Inferior parietal cortex (tissue), 1 donor: Measurements from ENCODE around the gene GDPGP1.
"Not testable (repeated sequence)": the region's sequence is repeated elsewhere in the genome, so short reads cannot be mapped to it uniquely, and the experiment has no call there.

Experiments used
- DNase-seq: peaks from one replicate; pipeline ENCODE4 v3.0.0-alpha.2; 2016; ENCODE audit errors: extremely low spot score

GDPGP1 gene

DNA sequence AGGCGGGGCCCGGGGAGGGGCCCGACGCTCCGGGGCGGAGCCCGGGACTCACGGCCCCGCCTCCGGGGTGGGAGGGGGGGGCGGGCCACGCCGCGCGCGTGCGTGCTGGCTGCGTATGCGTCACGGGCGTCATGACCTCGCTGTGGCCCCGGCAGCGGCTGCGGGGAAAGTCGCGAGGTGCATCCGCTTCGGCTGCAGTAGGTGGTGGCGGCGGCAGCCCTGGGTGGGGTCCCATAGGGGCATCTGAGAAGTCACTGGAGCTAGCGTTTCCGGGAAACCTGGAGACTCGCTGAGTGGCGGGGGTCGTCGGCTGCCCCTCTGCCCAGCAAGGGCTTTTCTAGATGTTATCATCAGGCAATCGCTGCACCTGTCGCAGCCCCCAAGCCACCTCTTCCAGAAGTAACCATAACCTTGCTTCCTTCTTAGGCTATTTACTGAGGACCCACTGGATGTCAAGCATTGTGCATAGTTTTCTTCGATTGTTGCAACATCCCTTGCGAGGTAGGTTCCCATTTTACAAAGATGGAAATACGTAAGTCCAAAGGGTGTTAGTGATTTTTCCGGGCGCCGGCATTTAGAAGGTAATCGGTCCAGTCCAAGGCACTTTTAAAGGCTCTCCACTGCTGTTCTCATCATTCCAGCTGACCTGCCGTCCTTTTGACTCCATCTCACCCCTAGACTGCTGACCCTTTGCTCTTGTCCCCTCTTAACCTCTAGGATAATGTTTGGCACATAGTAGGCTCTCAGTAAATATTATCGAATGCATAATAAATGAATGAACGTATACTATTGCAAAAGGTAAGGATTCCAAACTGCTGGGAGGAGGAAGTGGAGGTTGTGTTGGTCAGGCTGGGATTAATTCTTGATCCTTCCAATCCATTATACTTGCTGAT, at the start of gene GDPGP1:
Gene GDPGP1 (plus strand): TSS at position 114 of the 893 bp plus-strand sequence. CDS start 6,700 bp downstream, outside the sequence.
- peak; percentile 90 for DNase-seq

DNA sequence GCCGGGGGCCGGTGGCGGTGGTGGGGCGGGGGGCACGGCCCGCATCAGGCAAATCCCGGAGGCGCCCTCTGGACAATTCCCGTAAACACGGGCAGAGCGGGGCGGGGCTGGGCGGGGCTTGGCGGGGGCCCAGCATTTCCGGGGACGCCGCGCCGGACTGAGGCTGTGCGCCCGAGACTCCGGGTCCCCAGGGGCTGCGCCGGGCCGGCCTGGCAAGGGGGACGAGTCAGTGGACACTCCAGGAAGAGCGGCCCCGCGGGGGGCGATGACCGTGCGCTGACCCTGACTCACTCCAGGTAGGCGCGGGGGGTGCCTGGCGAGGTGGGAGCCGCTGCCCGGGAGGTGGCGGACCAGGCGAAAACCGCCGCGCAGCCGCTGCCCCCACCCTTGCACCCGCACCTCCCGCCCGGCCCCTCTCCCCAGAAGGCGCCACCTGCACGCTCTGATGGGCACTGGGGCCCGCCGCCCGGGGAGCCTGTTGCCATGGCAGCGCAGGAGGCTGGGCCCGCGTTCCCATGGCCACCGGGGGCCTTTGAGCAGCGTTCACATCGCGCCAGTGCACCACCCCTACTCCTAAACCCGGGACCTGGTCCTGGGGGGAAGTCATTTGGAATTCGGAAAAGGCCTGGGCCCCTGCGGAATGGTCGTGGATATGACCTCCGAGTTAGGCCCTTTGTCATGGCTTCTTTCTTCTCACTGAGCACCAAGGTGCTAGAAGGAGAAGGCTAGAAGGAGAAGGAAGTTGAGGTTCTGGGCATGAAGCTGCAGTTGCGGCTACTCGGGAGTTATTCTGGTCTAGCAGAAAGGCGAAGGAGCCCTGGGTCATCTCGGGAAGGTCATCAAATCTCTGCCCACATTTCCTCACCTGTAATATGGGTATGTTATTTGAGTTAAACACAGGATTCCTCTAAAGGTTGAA, 49.0 kb upstream of the GDPGP1 start:
- peak; percentile 62 for DNase-seq

DNA sequence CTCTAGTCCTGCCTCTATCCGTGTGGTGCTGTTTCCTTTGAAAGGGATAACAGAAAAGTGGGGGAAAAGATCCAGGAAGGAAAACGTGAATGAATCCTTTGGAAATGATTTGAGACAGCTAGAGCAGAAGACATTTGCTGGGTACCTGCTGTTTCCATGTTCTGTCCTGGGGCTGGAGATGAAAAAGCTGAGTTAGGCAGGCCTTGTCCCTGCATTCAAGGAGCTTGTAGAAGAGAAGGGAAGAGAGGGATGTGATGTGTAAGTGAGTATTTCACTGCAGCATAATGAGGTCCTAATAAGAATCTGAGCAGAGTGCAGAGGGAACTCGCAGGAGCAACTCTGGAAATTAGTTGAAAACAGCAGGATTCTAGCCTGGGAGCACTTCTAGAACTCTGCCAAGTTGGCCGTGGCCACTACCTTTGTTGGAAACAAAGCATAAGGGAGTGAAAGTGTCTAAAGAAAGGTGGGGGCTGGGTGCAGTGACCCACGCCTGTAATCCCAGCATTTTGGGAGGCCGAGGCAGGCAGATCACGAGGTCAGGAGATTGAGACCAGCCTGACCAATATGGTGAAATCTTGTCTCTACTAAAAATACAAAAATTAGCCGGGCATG, 46.6 kb upstream of the GDPGP1 start:
- no peak for DNase-seq

GRCh38 chr15:90188065-90188464, 45.9 kb upstream of the GDPGP1 start:
- DNase-seq: not testable (repeated sequence)

DNA sequence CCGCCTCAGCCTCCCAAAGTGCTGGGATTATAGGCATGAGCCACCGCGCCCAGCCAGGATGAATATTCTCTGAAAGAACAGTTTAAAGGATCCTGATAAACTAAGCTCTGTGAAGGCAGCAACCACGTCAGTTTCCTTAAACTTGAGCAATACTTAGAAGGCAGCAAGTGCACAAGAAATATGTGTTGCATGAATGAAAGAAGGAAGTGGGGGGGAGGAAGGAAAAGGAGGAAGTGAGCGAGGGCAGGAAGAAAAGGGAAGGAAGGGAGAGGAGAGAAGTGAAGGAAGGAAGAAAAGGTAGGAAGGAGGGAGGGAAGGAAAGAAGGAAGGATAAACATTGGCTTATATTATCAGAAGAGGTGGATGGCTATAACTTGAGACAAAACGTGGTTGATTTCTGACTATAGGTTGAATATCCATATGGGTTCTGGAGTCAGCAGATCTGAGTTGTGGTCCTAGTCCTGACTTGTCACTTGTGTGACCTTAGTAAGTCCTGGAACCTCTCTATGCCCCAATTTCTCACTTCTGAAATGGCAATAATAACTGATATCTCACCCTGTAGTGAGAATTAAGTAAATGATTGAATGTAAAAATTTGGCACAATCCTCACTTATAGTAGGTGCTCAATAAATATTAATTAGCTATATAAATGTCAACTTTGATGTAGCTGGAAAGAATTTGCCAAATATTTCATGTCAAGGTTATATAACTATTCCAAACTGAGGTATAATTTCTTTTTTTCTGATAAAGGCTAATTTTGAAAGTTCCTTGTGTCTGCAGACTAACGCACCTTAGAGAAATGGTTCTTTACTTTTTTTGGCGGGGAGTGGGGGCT, 44.9 kb upstream of the GDPGP1 start:
- no peak for DNase-seq

- no peak for DNase-seq
These were observed 44.1 kb upstream of the GDPGP1 start for GRCh38 chr15:90189781-90190467.

DNA sequence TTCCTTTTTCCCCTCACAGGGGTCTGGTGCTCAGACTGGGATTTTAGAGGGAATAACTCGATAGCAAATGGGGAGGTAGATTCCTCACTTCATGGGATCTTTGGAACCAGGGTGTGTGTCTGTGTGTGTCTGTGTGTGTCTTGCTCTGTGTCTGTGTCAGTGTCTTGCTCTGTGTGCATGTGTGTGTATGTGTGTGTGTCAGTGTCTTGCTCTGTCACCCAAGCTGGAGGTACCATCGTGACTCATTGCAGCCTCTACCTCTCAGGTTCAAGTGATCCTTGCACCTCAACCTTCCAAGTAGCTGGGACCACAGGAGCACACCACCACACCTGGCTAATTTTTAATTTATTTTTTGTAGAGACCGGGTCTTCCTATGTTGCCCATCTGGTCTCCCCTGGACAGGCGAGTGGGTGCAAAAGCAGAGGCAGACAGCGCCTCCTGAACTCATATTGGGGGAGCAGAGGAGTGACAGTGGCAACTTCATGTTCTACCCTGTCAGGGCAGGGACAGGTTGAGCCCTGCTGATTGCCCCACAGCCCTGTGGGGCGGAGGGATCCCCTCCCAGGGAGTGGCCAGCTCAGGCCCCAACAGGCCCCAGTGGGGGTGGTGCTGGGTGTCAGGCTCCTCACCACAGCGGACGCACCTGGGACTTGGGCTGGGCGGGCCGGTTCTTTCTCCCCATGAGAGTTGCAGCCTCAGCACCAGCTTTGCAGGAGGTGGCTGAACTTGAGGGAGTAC, 43.2 kb upstream of the GDPGP1 start:
- no peak for DNase-seq

GRCh38 chr15:90191344-90191687, 42.7 kb upstream of the GDPGP1 start:
- DNase-seq: no peak

- DNase-seq: peak; percentile 78
These were observed 42.1 kb upstream of the GDPGP1 start for GRCh38 chr15:90191794-90192509.

GRCh38 chr15:90192961-90193786, 40.8 kb upstream of the GDPGP1 start:
- DNase-seq: peak; percentile 54

DNA sequence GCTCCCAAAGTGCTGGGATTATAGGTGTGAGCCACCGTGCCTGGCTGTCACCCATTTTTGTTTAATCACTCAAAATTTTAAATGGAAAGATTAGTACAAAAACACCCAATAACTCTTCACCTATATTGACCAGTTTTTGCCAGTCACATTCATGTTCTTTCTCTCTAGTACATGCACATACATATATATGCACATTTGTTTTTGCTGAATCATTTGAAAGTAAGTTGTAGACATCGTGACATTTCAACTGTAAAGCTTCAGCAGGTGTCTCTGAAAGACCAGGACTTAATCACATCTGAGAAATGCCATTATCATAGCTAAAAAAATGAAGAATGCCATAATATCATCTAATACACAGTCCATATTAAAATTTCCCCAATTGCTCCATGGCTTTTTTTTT, 39.4 kb upstream of the GDPGP1 start:
- no peak for DNase-seq

DNA sequence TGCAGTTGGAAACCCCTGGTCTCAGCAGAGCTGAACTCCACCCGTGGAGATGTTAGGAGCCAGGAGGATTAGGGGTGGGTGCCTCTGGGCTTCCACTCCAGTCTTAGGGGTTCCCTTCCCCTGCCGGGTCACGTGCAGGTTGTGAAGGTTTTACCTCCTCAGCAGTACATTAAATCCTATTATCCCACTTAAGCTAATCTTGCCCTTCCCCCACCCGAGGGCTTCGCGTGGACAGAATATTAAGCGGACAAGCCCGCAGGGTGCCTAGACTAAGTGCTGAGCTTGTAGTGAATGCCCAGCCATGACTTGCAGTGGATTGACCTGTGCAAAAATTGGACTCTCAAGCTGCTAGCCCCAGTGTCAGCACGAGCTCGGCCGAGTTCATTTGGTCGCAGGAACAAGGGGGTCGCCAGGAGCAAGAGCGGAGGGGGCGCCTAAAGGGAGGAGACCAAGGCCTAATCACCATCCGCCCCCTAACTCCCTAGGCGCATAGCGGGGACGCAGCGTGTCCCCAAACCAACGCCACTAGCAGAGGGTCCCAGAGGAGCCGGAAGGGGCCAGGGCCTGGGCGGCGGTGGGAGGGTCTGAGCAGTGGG, 33.4 kb upstream of the GDPGP1 start:
- no peak for DNase-seq

DNA sequence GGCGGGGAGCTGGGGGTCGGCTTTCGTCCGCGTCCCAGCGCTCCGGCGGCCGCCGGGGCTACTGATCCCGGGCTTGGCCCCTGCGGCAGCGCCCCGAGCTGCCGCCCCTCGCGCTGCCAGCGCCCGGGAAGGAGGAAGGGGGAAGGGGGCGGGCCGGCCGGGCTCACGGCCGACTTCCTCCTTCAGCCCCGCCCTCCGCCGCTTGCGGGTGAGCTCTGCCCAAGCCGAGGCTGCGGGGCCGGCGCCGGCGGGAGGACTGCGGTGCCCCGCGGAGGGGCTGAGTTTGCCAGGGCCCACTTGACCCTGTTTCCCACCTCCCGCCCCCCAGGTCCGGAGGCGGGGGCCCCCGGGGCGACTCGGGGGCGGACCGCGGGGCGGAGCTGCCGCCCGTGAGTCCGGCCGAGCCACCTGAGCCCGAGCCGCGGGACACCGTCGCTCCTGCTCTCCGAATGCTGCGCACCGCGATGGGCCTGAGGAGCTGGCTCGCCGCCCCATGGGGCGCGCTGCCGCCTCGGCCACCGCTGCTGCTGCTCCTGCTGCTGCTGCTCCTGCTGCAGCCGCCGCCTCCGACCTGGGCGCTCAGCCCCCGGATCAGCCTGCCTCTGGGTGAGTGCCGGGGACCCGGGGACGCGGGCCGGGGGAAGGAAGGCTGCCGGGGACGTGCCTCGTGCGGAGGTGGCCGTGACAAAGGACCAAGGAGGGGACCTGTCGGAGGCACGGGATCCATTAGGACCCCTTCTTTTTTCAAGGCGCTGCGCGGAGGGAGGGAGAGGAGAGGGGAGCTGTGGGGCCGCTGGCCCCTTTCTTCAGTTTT, 32.7 kb upstream of the GDPGP1 start, which contains the start of gene SEMA4B:
Gene SEMA4B (plus strand): TSS at position 201 of the 814 bp plus-strand sequence. CDS start 249 bp downstream, at position 450.
- DNase-seq: peak; percentile 58

DNA sequence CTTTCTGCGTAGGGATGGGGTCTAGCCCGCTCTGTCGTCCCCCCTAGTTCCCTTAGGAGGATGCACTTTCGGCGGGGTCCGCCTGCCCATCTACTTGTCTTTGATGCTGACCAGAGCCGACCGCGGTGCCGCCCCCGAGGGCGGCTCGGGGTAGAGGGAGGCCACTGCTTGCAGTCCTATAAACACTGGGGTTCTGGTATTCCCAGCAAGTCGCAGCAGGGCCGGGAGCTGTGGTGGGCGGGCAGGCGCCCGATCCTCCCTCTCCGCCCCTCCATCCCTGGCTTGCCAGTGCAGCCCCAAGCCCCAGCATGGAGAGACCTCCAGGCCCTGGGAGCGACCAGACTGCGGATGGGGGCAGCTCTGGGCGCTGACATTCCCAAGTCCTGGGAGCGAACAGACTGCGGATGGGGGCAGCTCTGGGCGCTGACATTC, 32.0 kb upstream of the GDPGP1 start:
- DNase-seq: no peak

GRCh38 chr15:90202929-90203328, 31.1 kb upstream of the GDPGP1 start:
- no peak for DNase-seq

- DNase-seq: no peak
These were observed 30.5 kb upstream of the GDPGP1 start for GRCh38 chr15:90203473-90203872.

DNA sequence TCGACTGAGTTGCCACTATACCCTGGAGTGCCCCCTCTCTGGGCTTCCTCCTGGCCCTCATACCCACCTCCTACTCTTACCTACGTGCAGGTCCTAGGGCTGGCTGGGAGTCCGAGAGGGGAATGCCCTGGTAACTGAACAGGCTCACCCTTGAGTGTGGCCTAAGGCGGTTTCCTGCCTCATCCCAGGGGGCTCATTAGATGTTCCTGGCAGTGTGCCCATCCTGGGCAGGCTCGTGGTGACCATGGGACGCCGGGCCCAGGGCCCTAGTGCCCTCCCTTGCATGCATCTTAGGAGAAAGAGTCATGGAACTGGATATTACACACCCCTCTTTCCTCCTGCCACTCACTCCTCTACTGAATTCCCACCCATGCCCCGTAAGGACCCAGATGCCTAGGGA, 30.1 kb upstream of the GDPGP1 start:
- DNase-seq: no peak
